ENCODE data around the gene IBTK. TPM values are rescaled to one million over a fixed set of nuclear protein-coding genes. Genes with fewer than 3 reads are reported as not detected.
"Not testable (repeated sequence)": the region's sequence is repeated elsewhere in the genome, so short reads cannot be mapped to it uniquely, and the experiment has no call there.

IBTK gene
- total RNA-seq, 1 donor from 2014 or later, result 29.4 TPM

- DNase-seq, result no peak
- peaks cover 55% of the 10 kb centered on the region for H3K36me3 ChIP-seq
- no peaks in the 10 kb centered on the region for H3K27me3 ChIP-seq
- H3K4me3 ChIP-seq, result no peak overlapping the region
- intact Hi-C loops (cut with DNase I), result no loop called here
- H3K27ac ChIP-seq, result no peak overlapping the region
- no peak for ATAC-seq
- no peak for TF ChIP-seq CTCF (IDR thresholded peaks at IDR 0.05)
- no peaks in the 10 kb centered on the region for H3K4me1 ChIP-seq
- H3K9me3 ChIP-seq, result no peaks in the 10 kb centered on the region
Measured at GRCh38 chr6:82169138-82169876, 78.2 kb downstream of the IBTK start.

GRCh38 chr6:82166493-82166892 lies 81.1 kb downstream of the IBTK start:
- DNase-seq, result no peak
- TF ChIP-seq CTCF (IDR thresholded peaks at IDR 0.05), result no peak
- H3K4me1 ChIP-seq, result no peaks in the 10 kb centered on the region

DNA sequence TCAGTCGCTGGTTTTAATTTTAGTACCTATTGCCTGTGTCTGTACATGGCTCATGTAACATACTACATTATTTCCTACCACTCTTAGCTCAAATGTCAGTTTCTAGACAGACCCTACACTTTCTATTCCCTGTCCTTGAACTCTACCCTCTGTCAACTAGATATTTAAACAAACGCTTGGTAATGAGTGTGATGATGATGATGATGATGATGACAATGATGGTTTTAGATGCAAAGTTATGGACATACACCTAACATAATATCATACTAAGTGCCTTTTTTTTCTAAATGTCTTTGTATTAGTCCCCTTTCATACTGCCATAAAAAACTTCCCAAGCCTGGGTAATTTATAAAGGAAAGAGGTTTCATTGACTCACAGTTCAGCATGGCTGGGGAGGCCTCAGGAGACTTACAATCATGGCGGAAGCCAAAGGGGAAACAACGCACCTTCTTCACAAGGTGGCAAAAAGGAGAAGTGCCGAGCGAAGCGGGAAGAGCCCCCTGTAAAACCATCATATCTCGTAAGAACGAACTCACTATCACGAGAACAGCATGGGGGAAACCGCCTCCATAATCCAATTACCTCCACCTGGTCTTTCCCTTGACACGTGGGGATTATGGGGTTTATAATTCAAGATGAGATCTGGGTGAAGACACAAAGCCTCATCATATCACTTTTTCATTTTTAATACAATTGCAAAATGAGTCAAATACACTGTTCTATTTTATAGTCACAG lies 87.1 kb downstream of the IBTK start:
- Histone ChIP-seq H3K27me3 (no peaks in the 10 kb centered on the region), H3K4me1 (no peaks in the 10 kb centered on the region), H3K9me3 (no peaks in the 10 kb centered on the region), H3K27ac (no peak overlapping the region), H3K36me3 (no peaks in the 10 kb centered on the region), H3K4me3 (no peak overlapping the region)
- DNase-seq, result no peak
- no peak for ATAC-seq
- no peak for TF ChIP-seq CTCF (IDR thresholded peaks at IDR 0.05)
- intact Hi-C loops (cut with DNase I), result no loop called here

More at GRCh38 chr6:82166493-82166892, 81.1 kb downstream of the IBTK start:
- no peaks in the 10 kb centered on the region for H3K27me3 ChIP-seq
- no peak overlapping the region for H3K27ac ChIP-seq
- no peaks in the 10 kb centered on the region for H3K9me3 ChIP-seq
- no peak overlapping the region for H3K4me3 ChIP-seq
- peaks cover 33% of the 10 kb centered on the region for H3K36me3 ChIP-seq
- no peak for ATAC-seq
- intact Hi-C loops (cut with DNase I), result no loop called here

DNA sequence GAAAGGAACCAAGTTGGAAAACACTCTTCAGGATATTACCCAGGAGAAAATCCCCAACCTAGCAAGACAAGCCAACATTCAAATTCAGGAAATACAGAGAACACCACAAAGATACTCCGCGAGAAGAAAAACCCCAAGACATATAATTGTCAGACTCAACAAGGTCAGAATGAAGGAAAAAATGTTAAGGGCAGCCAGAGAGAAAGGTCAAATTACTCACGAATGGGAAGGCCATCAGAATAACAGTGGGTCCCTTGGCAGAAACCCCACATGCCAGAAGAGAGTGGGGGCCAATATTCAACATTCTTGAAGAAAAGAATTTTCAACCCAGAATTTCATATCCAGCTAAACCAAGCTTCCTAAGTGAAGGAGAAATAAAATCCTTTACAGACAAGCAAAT lies 94.8 kb downstream of the IBTK start:
- ATAC-seq; intact Hi-C loops (cut with DNase I); H3K36me3 ChIP-seq; DNase-seq; H3K9me3 ChIP-seq; H3K27me3 ChIP-seq; H3K4me1 ChIP-seq; H3K4me3 ChIP-seq; H3K27ac ChIP-seq: not testable (repeated sequence)

- intact Hi-C loops (cut with DNase I); H3K4me1 ChIP-seq; DNase-seq: not testable (repeated sequence)
Measured at GRCh38 chr6:82151147-82151546, 96.4 kb downstream of the IBTK start.

DNA sequence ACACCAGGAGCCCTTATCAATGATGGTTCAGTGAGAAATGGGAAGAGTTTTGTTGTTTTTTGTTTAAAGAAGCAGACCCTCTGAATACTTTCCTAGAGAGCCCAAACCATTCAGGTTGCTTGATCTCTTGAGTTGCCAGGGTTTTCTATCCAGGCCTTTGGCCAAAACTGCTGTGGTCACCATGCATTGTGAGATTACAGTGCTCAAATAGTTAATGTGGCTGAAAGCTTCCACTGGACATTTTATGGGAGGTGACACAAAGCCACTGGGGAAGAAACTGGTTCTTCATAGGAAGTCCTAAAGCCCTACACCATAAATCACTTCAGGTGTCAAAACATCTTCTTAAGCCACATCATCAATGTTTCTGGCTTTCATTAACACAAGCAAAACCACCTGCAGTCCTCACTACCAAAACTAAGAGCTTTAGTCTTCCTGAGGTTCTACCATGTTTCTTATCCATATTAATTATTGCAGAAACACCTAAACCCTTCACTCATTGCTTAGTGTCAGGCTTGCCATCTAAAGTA lies 101.6 kb downstream of the IBTK start:
- TF ChIP-seq CTCF (IDR thresholded peaks at IDR 0.05), result no peak
- no peak overlapping the region for H3K4me3 ChIP-seq
- H3K36me3 ChIP-seq, result no peaks in the 10 kb centered on the region
- intact Hi-C loops (cut with DNase I), result no loop called here
- H3K9me3 ChIP-seq, result no peaks in the 10 kb centered on the region
- no peaks in the 10 kb centered on the region for H3K27me3 ChIP-seq
- DNase-seq (no peak), ATAC-seq (no peak)
- H3K27ac ChIP-seq, result no peak overlapping the region
- no peaks in the 10 kb centered on the region for H3K4me1 ChIP-seq

More at GRCh38 chr6:82151147-82151546, 96.4 kb downstream of the IBTK start:
- H3K27me3 ChIP-seq, H3K36me3 ChIP-seq, H3K4me3 ChIP-seq, H3K9me3 ChIP-seq, ATAC-seq, H3K27ac ChIP-seq: not testable (repeated sequence)

Data from upper lobe of right lung (tissue), 1 donor.